GM12892 (cell line): ENCODE results near the gene ALK.

Experiments used
- POLR2AphosphoS5 ChIP-seq: IDR thresholded peaks from 2 replicates; pipeline ENCODE4 v1.6.1; 2011; ENCODE audit warnings: low read depth, low read length, control low read depth
- TAF1 ChIP-seq: IDR thresholded peaks from 2 replicates; pipeline ENCODE4 v1.6.1; 2011; ENCODE audit warnings: low read depth, mild to moderate bottlenecking, control low read depth, low read length, borderline replicate concordance

GRCh38 chr2:29774624-29775023, 146.8 kb downstream of the ALK start:
- TF ChIP-seq TAF1 (no peak), POLR2AphosphoS5 (no peak)
